H1 (cell line): Measurements from ENCODE around the gene MEIOB. TPM values are rescaled to one million over a fixed set of nuclear protein-coding genes. Genes with fewer than 3 reads are reported as not detected.
A peak's percentile ranks its signal among the peaks of the same experiment; 100 is the strongest.

ENCODE experiments used
- ASH2L ChIP-seq: fragments of 200-600, 300-600 bp; sonication (generic); IDR thresholded peaks from one replicate; pipeline ENCODE4 v1.7.1; 2017; ENCODE audit warnings: low read length
- CBX8 ChIP-seq: fragments of 300-800, 300-1000 bp; sonication (generic); IDR thresholded peaks from 2 replicates; pipeline ENCODE4 v1.7.1; 2016; ENCODE audit warnings: low read depth, low read length, borderline replicate concordance
- CHD1 ChIP-seq: IDR thresholded peaks from 2 replicates; pipeline ENCODE4 v1.6.1; 2012; ENCODE audit warnings: low read depth, low read length, improper control_type of control experiment
- CHD7 ChIP-seq: fragments of 300-600 bp; sonication (generic); IDR thresholded peaks from 2 replicates; pipeline ENCODE4 v1.7.1; 2012; ENCODE audit warnings: low read length, moderate library complexity, mild to moderate bottlenecking, inconsistent platforms; ENCODE audit not compliant: insufficient replicate concordance
- EGR1 ChIP-seq: IDR thresholded peaks from 2 replicates; pipeline ENCODE4 v1.6.1; 2011; ENCODE audit warnings: low read depth, low read length, borderline replicate concordance
- GABPA ChIP-seq: IDR thresholded peaks from 2 replicates; pipeline ENCODE4 v1.6.1; 2011; ENCODE audit warnings: mild to moderate bottlenecking, low read length, moderate library complexity, borderline replicate concordance; ENCODE audit not compliant: insufficient read depth
- RAD21 ChIP-seq, 2 experiments: IDR thresholded peaks in 1 of 2; conservative IDR thresholded peaks in 1 of 2; 2 replicates each; pipeline ENCODE4 v1.6.1; 2011; ENCODE audit warnings: low read depth in 2 of 2, low read length in 2 of 2, improper control_type of control experiment in 1 of 2, inconsistent platforms in 1 of 2, mild to moderate bottlenecking in 1 of 2, moderate library complexity in 1 of 2
- SAP30 ChIP-seq: fragments of 300-600 bp; sonication (generic); IDR thresholded peaks from 2 replicates; pipeline ENCODE4 v1.7.1; 2012; ENCODE audit warnings: low read length, moderate library complexity, mild to moderate bottlenecking, inconsistent platforms; ENCODE audit not compliant: insufficient read depth, insufficient replicate concordance
- SP4 ChIP-seq: IDR thresholded peaks from 2 replicates; pipeline ENCODE4 v1.6.1; 2012; ENCODE audit warnings: low read length, inconsistent platforms
- SRF ChIP-seq: IDR thresholded peaks from 2 replicates; pipeline ENCODE4 v1.6.1; 2011; ENCODE audit warnings: mild to moderate bottlenecking, low read depth, low read length, moderate library complexity
- ZNF274 ChIP-seq: IDR thresholded peaks from 2 replicates; pipeline ENCODE4 v1.7.0; 2012; ENCODE audit warnings: low read length, borderline replicate concordance; ENCODE audit errors: extremely low read depth
- polyA plus RNA-seq, 7 experiments: library from polyadenylated mRNA; depleted of rRNA in 3 of 7; stranded (reverse) in 5 of 7; unstranded in 2 of 7; fragments of >200 nt in 5 of 7; fragments of 200-250 nt in 2 of 7; gene quantifications; 1 replicate in 5 of 7; 2 replicates in 1 of 7; 4 replicates in 1 of 7; pipeline versions ENCODE4 v1.2.1 to v1.2.3, GENCODE V29; 2011 to 2013; ENCODE audit warnings: missing spikeins in 2 of 7, mixed read lengths in 2 of 7
- total RNA-seq: library from RNA; stranded (reverse); fragmentation: NEBNext Ultra II Directional; extraction: Animal tissue kit (Norgen Biotek cat#: 25700); gene quantifications from 2 replicates; pipeline ENCODE4 v1.2.1, GENCODE V29; 2021

Gene MEIOB
- total and polyA plus RNA-seq, 2 of the 8 experiments (the other 6 are each of a cell fraction or from before 2014, with no cell fraction given), result 0.63 to 1.1 TPM

- TF ChIP-seq CHD1, result no peak
- no peak for TF ChIP-seq CBX8
- TF ChIP-seq ASH2L, result no peak
- peak; percentile 79 for TF ChIP-seq EGR1
- TF ChIP-seq ZNF274, result no peak
- 0 out of 2 replicates have a peak, but pooled peaks have one; percentile 34 for TF ChIP-seq GABPA
- TF ChIP-seq CHD7, result no peak
- no peak for TF ChIP-seq SP4
- TF ChIP-seq SAP30, result no peak
- TF ChIP-seq RAD21 (IDR thresholded peaks at IDR 0.05 in 1 of 2, conservative IDR thresholded peaks at IDR 0.05 in 1 of 2; ENCODE audit: low read depth in 2 of 2, low read length in 2 of 2), result peak; percentile 63 to 75
- no peak for TF ChIP-seq SRF
These were observed 59.2 kb downstream of the MEIOB start (continued) for GRCh38 chr16:1812732-1813163.
